GM18868 (cell line): ENCODE data around the gene RHBDF2.

ENCODE experiments used
- ATAC-seq: cut with Tn5 transposase; IDR thresholded peaks from one replicate; pipeline ENCODE4 v1.9.1; 2021; ENCODE audit warnings: mild to moderate bottlenecking, moderate library complexity; ENCODE audit not compliant: unreplicated experiment

RHBDF2 gene

GRCh38 chr17:76501018-76501826 lies at the start of gene RHBDF2:
TSS of gene RHBDF2 (minus strand) at chr17:76501423. CDS start at chr17:76481524, 19,899 bp downstream.
- peak; percentile 74 for ATAC-seq

- ATAC-seq: no peak
Measured at GRCh38 chr17:76549539-76549938, 48.3 kb upstream of the RHBDF2 start.

- no peak for ATAC-seq
Measured at GRCh38 chr17:76549215-76549518, 47.9 kb upstream of the RHBDF2 start.

- no peak for ATAC-seq
Measured at GRCh38 chr17:76548378-76549214, 47.4 kb upstream of the RHBDF2 start.

GRCh38 chr17:76547642-76548202 lies 46.5 kb upstream of the RHBDF2 start:
- ATAC-seq: no peak

GRCh38 chr17:76547183-76547641 lies 46.0 kb upstream of the RHBDF2 start:
- ATAC-seq: no peak

GRCh38 chr17:76546556-76547182 lies 45.4 kb upstream of the RHBDF2 start:
- ATAC-seq: no peak

- ATAC-seq: no peak
Measured at GRCh38 chr17:76545918-76546555, 44.8 kb upstream of the RHBDF2 start.

- no peak for ATAC-seq
Measured at GRCh38 chr17:76544546-76545365, 43.5 kb upstream of the RHBDF2 start.

- ATAC-seq: no peak
Measured at GRCh38 chr17:76543826-76544545, 42.8 kb upstream of the RHBDF2 start.

- no peak for ATAC-seq
Measured at GRCh38 chr17:76543482-76543825, 42.2 kb upstream of the RHBDF2 start.

- no peak for ATAC-seq
Measured at GRCh38 chr17:76542984-76543383, 41.8 kb upstream of the RHBDF2 start.

GRCh38 chr17:76542566-76542971 lies 41.3 kb upstream of the RHBDF2 start:
- no peak for ATAC-seq

- no peak for ATAC-seq
Measured at GRCh38 chr17:76541739-76542454, 40.7 kb upstream of the RHBDF2 start.

GRCh38 chr17:76540381-76541300 lies 39.4 kb upstream of the RHBDF2 start:
- ATAC-seq: no peak

- no peak for ATAC-seq
Measured at GRCh38 chr17:76539631-76540271, 38.5 kb upstream of the RHBDF2 start, which contains the start of gene PRCD. TSS of gene PRCD (plus strand) at chr17:76540044. CDS start at chr17:76540142, 98 bp downstream.

- ATAC-seq: no peak
Measured at GRCh38 chr17:76538941-76539570, 37.8 kb upstream of the RHBDF2 start.
